Neuronal stem cell (in vitro differentiated cells): ENCODE results near the gene SLC9A9.

Experiments
- DNase-seq: peaks from one replicate; pipeline ENCODE4 v3.0.0-alpha.2; 2013; ENCODE audit warnings: low spot score
- H2AFZ ChIP-seq: one replicate; pipeline ENCODE4 v1.6.1; 2013; ENCODE audit warnings: mild to moderate bottlenecking, low read length, inconsistent platforms
- H2AK5ac ChIP-seq: 2 replicates; pipeline ENCODE4 v1.6.1; 2013; ENCODE audit warnings: low read depth, mild to moderate bottlenecking, inconsistent platforms, low read length, moderate library complexity, mixed read lengths
- H2BK120ac ChIP-seq: 2 replicates; pipeline ENCODE4 v1.6.1; 2013; ENCODE audit warnings: low read depth, mild to moderate bottlenecking, inconsistent platforms, low read length, moderate library complexity, mixed read lengths
- H2BK12ac ChIP-seq: one replicate; pipeline ENCODE4 v1.6.1; 2013; ENCODE audit warnings: low read length, inconsistent platforms
- H2BK15ac ChIP-seq: 2 replicates; pipeline ENCODE4 v1.6.1; 2013; ENCODE audit warnings: mild to moderate bottlenecking, low read length, inconsistent platforms, mixed read lengths
- H2BK5ac ChIP-seq: one replicate; pipeline ENCODE4 v1.6.1; 2013; ENCODE audit warnings: inconsistent platforms, mild to moderate bottlenecking, low read length, moderate library complexity
- H3K14ac ChIP-seq: one replicate; pipeline ENCODE4 v1.6.1; 2013; ENCODE audit warnings: low read length, inconsistent platforms
- H3K18ac ChIP-seq: 2 replicates; pipeline ENCODE4 v1.6.1; 2013; ENCODE audit warnings: low read length, inconsistent platforms
- H3K23ac ChIP-seq: 2 replicates; pipeline ENCODE4 v1.6.1; 2013; ENCODE audit warnings: low read depth, mild to moderate bottlenecking, mixed read lengths, low read length, inconsistent platforms; ENCODE audit not compliant: poor library complexity
- H3K27ac ChIP-seq: replicated peaks from 3 replicates; pipeline ENCODE4 v1.5.1; 2013; ENCODE audit warnings: low read length, inconsistent platforms
- H3K27me3 ChIP-seq, 3 experiments: 2 replicates each; pipeline ENCODE4 v1.6.1; 2013; ENCODE audit warnings: low read length in 3 of 3, mild to moderate bottlenecking in 2 of 3, inconsistent platforms in 1 of 3, low read depth in 1 of 3, mixed read lengths in 1 of 3, moderate library complexity in 1 of 3; ENCODE audit not compliant: control insufficient read depth in 3 of 3, insufficient read depth in 3 of 3
- H3K36me3 ChIP-seq, 2 donors: replicated peaks in 1 of 2; 2 replicates each; pipeline ENCODE4 v1.6.1; 2013; ENCODE audit warnings: low read length in 2 of 2; ENCODE audit not compliant: control insufficient read depth in 2 of 2, insufficient read depth in 2 of 2
- H3K4ac ChIP-seq: 2 replicates; pipeline ENCODE4 v1.6.1; 2013; ENCODE audit warnings: inconsistent platforms, mild to moderate bottlenecking, low read length, moderate library complexity
- H3K4me1 ChIP-seq, 2 donors: 1 replicate in 1 of 2; 2 replicates in 1 of 2; pipeline ENCODE4 v1.6.1; 2013; ENCODE audit warnings: low read length in 2 of 2, low read depth in 1 of 2; ENCODE audit not compliant: control insufficient read depth in 2 of 2, insufficient read depth in 1 of 2
- H3K4me2 ChIP-seq: one replicate; pipeline ENCODE4 v1.6.1; 2013; ENCODE audit warnings: mild to moderate bottlenecking, low read length, inconsistent platforms; ENCODE audit not compliant: insufficient read depth, poor library complexity, severe bottlenecking
- H3K4me3 ChIP-seq, 2 donors: 2 replicates each; pipeline ENCODE4 v1.5.1; 2013; ENCODE audit warnings: low read length in 2 of 2, mild to moderate bottlenecking in 2 of 2, inconsistent platforms in 1 of 2, moderate library complexity in 1 of 2
- H3K79me1 ChIP-seq: one replicate; pipeline ENCODE4 v1.6.1; 2013; ENCODE audit warnings: low read depth, mild to moderate bottlenecking, inconsistent platforms, low read length, moderate library complexity
- H3K9ac ChIP-seq: one replicate; pipeline ENCODE4 v1.6.1; 2013; ENCODE audit warnings: mild to moderate bottlenecking, low read depth, low read length, inconsistent platforms; ENCODE audit not compliant: poor library complexity
- H3K9me3 ChIP-seq, 2 donors: replicated peaks in 1 of 2; 2 replicates each; pipeline versions ENCODE3 to v1.6.1; 2013; ENCODE audit warnings: low read length in 2 of 2, mild to moderate bottlenecking in 2 of 2, inconsistent platforms in 1 of 2, low read depth in 1 of 2, mixed read lengths in 1 of 2, moderate library complexity in 1 of 2; ENCODE audit not compliant: control insufficient read depth in 2 of 2, insufficient read depth in 1 of 2
- H4K8ac ChIP-seq: one replicate; pipeline ENCODE4 v1.6.1; 2013; ENCODE audit warnings: low read depth, mild to moderate bottlenecking, inconsistent platforms, low read length, moderate library complexity
- H4K91ac ChIP-seq: one replicate; pipeline ENCODE4 v1.6.1; 2013; ENCODE audit warnings: low read length, low read depth, mild to moderate bottlenecking, inconsistent platforms; ENCODE audit not compliant: poor library complexity
- WGBS, 2 donors: extraction: QIAGEN DNeasy Blood & Tissue Kit; methylation state at CpG; one replicate each; pipeline ENCODE4 v1.1.7; 2013; ENCODE audit warnings: missing lambda C conversion rate in 2 of 2, mixed read lengths in 1 of 2; ENCODE audit not compliant: insufficient read length in 2 of 2, insufficient replicate concordance in 1 of 2; ENCODE audit errors: extremely low coverage in 2 of 2; 5-methylcytosine and 5-hydroxymethylcytosine counted together

The SLC9A9 gene

GRCh38 chr3:143418391-143418790, 429.9 kb downstream of the SLC9A9 start:
- H3K23ac ChIP-seq, result no peak overlapping the region
- no peak overlapping the region for H2BK5ac ChIP-seq
- no peak overlapping the region for H4K91ac ChIP-seq
- H3K79me1 ChIP-seq, result no peaks in the 10 kb centered on the region
- H3K9me3 ChIP-seq, result no peaks in the 10 kb centered on the region
- no peak overlapping the region for H2AK5ac ChIP-seq
- no peak overlapping the region for H2BK15ac ChIP-seq
- H2BK120ac ChIP-seq, result no peak overlapping the region
- no peak overlapping the region for H4K8ac ChIP-seq
- DNase-seq, result no peak
- H3K14ac ChIP-seq, result no peak overlapping the region
- no peak overlapping the region for H3K18ac ChIP-seq
- H3K4me3 ChIP-seq, result no peak overlapping the region
- H3K27me3 ChIP-seq, result no peaks in the 10 kb centered on the region
- no CpG with 5 or more reads among the region's 3 CpGs for WGBS, 2 donors
- H3K27ac ChIP-seq, result no peak overlapping the region
- H3K4ac ChIP-seq, result no peak overlapping the region
- peaks cover 0 to 4% of the 10 kb centered on the region in 2 donors for H3K4me1 ChIP-seq
- H3K36me3 ChIP-seq, result no peaks in the 10 kb centered on the region
- no peak overlapping the region for H2AFZ ChIP-seq
- H3K9ac ChIP-seq, result no peak overlapping the region
- no peak overlapping the region for H2BK12ac ChIP-seq
- no peak overlapping the region for H3K4me2 ChIP-seq

DNA sequence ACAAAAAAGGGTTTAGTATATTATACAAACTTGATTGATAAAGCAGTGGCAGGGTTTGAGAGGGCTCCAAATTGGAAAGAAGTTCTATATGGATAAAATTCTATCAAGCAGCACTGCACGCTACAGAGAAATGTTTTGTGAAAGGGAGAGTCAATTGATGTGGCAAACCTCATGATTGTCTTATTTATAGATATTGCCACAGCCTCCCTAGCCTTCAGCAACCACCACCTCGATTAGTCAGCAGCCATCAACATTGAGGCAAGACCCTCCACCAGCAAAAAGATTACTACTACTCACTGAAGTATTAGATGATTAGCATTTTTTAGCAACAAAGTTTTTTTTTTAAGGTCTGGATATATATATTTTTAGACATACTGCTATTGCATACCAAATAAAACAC, 432.0 kb downstream of the SLC9A9 start:
- H3K27me3 ChIP-seq, result no peaks in the 10 kb centered on the region
- no peak for DNase-seq
- H3K14ac ChIP-seq, result no peak overlapping the region
- no peak overlapping the region for H2AK5ac ChIP-seq
- no peak overlapping the region for H2AFZ ChIP-seq
- no peak overlapping the region for H3K4me2 ChIP-seq
- no peaks in the 10 kb centered on the region for H3K9me3 ChIP-seq
- no peak overlapping the region for H2BK15ac ChIP-seq
- H3K4me1 ChIP-seq, result peaks cover 0 to 4% of the 10 kb centered on the region in 2 donors
- no peak overlapping the region for H2BK12ac ChIP-seq
- no peak overlapping the region for H4K91ac ChIP-seq
- no peak overlapping the region for H2BK5ac ChIP-seq
- no peak overlapping the region for H2BK120ac ChIP-seq
- H3K79me1 ChIP-seq, result no peaks in the 10 kb centered on the region
- no peak overlapping the region for H3K23ac ChIP-seq
- H3K4me3 ChIP-seq, result no peak overlapping the region
- no peaks in the 10 kb centered on the region for H3K36me3 ChIP-seq
- no peak overlapping the region for H3K18ac ChIP-seq
- H4K8ac ChIP-seq, result no peak overlapping the region
- H3K4ac ChIP-seq, result no peak overlapping the region
- no peak overlapping the region for H3K9ac ChIP-seq
- no peak overlapping the region for H3K27ac ChIP-seq
- WGBS, 2 donors, result no CpG with 5 or more reads among the region's 2 CpGs

- Histone ChIP-seq H2BK15ac (no peak overlapping the region), H2BK5ac (no peak overlapping the region), H2AK5ac (no peak overlapping the region), H3K18ac (no peak overlapping the region), H3K9ac (no peak overlapping the region), H3K27ac (no peak overlapping the region), H3K4me3 (no peak overlapping the region), H3K14ac (no peak overlapping the region), H3K23ac (no peak overlapping the region), H2BK12ac (no peak overlapping the region), H3K4me1 (peaks cover 0 to 4% of the 10 kb centered on the region in 2 donors), H3K36me3 (no peaks in the 10 kb centered on the region), H3K4ac (no peak overlapping the region), H4K8ac (no peak overlapping the region), H2AFZ (no peak overlapping the region), H3K9me3 (no peaks in the 10 kb centered on the region), H3K79me1 (no peaks in the 10 kb centered on the region), H3K4me2 (no peak overlapping the region), H2BK120ac (no peak overlapping the region), H4K91ac (no peak overlapping the region), H3K27me3 (no peaks in the 10 kb centered on the region)
- no peak for DNase-seq
- no CpG with 5 or more reads among the region's 2 CpGs for WGBS, 2 donors
These were observed 433.6 kb downstream of the SLC9A9 start for GRCh38 chr3:143414571-143415253.

- Histone ChIP-seq H3K14ac (no peak overlapping the region), H2AFZ (no peak overlapping the region), H2BK15ac (no peak overlapping the region), H3K4me2 (no peak overlapping the region), H3K23ac (no peak overlapping the region), H3K4ac (no peak overlapping the region), H3K79me1 (no peaks in the 10 kb centered on the region), H4K91ac (no peak overlapping the region), H3K27ac (no peak overlapping the region), H3K36me3 (no peaks in the 10 kb centered on the region), H2BK5ac (no peak overlapping the region), H3K4me3 (no peak overlapping the region), H3K18ac (no peak overlapping the region), H3K4me1 (no peaks in the 10 kb centered on the region), H2AK5ac (no peak overlapping the region), H3K9ac (no peak overlapping the region), H3K9me3 (no peaks in the 10 kb centered on the region), H2BK120ac (no peak overlapping the region), H3K27me3 (no peaks in the 10 kb centered on the region), H2BK12ac (no peak overlapping the region), H4K8ac (no peak overlapping the region)
- WGBS, 2 donors, result no CpG with 5 or more reads among the region's 4 CpGs
- no peak for DNase-seq
These were observed 434.9 kb downstream of the SLC9A9 start for GRCh38 chr3:143413372-143413771.
